Natural killer cell (primary cell): ENCODE results near the gene MDN1. TPM values are rescaled to one million over a fixed set of nuclear protein-coding genes. Genes with fewer than 3 reads are reported as not detected.

ENCODE experiments used
- ATAC-seq, 3 donors: fragments of 150-1000 bp in 2 of 3; fragments of 200-7000 bp in 1 of 3; cut with Tn5 transposase; 1 replicate in 1 of 3; 2 replicates in 2 of 3; pipeline ENCODE4 v1.10.0; 2021; ENCODE audit warnings: mild to moderate bottlenecking in 2 of 3, moderate library complexity in 2 of 3
- DNase-seq, 2 donors: peaks; one replicate each; pipeline versions ENCODE4 v3.0.0 to v3.0.0-alpha.2; 2013 to 2021; ENCODE audit warnings: mixed read lengths in 1 of 2
- H3K27ac ChIP-seq: one replicate; pipeline ENCODE4 v1.5.1; 2013; ENCODE audit warnings: mild to moderate bottlenecking, low read length
- H3K27me3 ChIP-seq: one replicate; pipeline ENCODE4 v1.6.1; 2013; ENCODE audit warnings: low read length; ENCODE audit not compliant: control insufficient read depth, insufficient read depth
- H3K36me3 ChIP-seq: one replicate; pipeline ENCODE4 v1.6.1; 2013; ENCODE audit warnings: low read length; ENCODE audit not compliant: control insufficient read depth, insufficient read depth
- H3K4me1 ChIP-seq: one replicate; pipeline ENCODE4 v1.6.1; 2013; ENCODE audit warnings: low read length; ENCODE audit not compliant: control insufficient read depth, insufficient read depth
- H3K4me3 ChIP-seq: one replicate; pipeline ENCODE4 v1.5.1; 2013; ENCODE audit warnings: low read length
- H3K9me3 ChIP-seq: one replicate; pipeline ENCODE4 v1.6.1; 2013; ENCODE audit warnings: low read length; ENCODE audit not compliant: control insufficient read depth, insufficient read depth
- H3K27ac Mint-ChIP-seq, 2 donors: one replicate each; pipeline ENCODE4 v1.8.0; 2022; ENCODE audit warnings: mild to moderate bottlenecking in 2 of 2, mixed read lengths in 2 of 2, moderate library complexity in 1 of 2
- H3K27me3 Mint-ChIP-seq, 2 donors: one replicate each; pipeline ENCODE4 v1.8.0; 2022; ENCODE audit warnings: low read depth in 2 of 2, mixed read lengths in 2 of 2
- H3K36me3 Mint-ChIP-seq: one replicate; pipeline ENCODE4 v1.8.0; 2022; ENCODE audit warnings: mixed read lengths
- H3K4me1 Mint-ChIP-seq, 2 donors: one replicate each; pipeline ENCODE4 v1.8.0; 2022; ENCODE audit warnings: mixed read lengths in 2 of 2
- H3K4me3 Mint-ChIP-seq: one replicate; pipeline ENCODE4 v1.8.0; 2022; ENCODE audit warnings: mild to moderate bottlenecking, moderate library complexity, mixed read lengths
- H3K9me3 Mint-ChIP-seq, 2 donors: one replicate each; pipeline ENCODE4 v1.8.0; 2022; ENCODE audit warnings: mixed read lengths in 2 of 2
- WGBS: methylation state at CpG from one replicate; pipeline ENCODE4 v1.1.7; 2013; ENCODE audit warnings: missing lambda C conversion rate; ENCODE audit not compliant: insufficient coverage; 5-methylcytosine and 5-hydroxymethylcytosine counted together
- intact Hi-C: fragments of 100-400 bp; cut with micrococcal nuclease; formaldehyde crosslinking; loops from one replicate; pipeline ENCODE4 v1.14.2; 2022
- total RNA-seq, 4 donors: library from RNA; stranded (reverse); fragments of 120-200 nt in 1 of 4; gene quantifications; one replicate each; pipeline versions ENCODE4 v1.2.3 to v1.2.4, GENCODE V29; 2013 to 2022
- TF ChIP-seq, protein P1 (sequence below): fragments of 200-600 bp; IDR thresholded peaks from one replicate; pipeline ENCODE4 v1.8.0; 2022; ENCODE audit warnings: antibody characterized with exemption

MDN1 gene
- total RNA-seq, 3 donors from 2014 or later (not counting 1 experiment from before 2014, with no cell fraction given) = 38.0 to 43.3 (median 41.4) TPM

DNA sequence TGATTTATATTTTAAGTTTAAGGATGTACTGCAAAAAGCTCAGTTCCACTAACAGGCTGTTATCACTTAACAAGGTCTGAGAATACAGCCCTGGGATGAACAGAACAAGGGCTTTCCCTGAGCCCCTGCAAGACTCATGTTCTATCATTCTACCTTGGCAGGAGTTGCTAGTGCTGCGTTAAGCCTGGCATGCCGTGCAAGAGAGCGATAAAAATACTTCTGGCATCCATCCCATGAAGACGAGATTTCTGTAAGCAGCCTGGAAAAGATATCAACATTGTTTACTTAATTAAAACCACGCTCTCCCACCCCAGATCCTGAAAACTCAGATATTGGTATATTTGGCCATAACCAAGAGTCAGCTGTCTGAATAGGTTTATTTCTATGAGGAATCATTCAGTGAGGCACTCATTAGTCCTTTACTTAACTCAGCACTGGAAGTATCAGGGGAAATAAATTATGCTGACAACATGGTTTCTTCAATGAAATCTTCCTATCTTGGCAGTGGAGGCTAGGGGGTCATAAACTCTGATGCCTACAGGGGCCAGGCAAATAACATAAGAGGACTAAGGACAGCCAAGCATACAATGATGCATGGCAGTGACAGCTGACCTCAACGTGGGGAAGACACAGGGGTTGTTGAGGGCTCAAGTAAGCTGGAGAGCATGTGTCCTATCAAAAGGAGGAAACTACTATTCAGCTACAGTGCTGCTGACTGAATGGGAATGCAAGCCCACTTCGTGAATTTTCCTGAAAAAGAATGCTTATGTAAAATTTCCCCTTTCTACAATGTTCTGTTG, 143.4 kb downstream of the MDN1 start:
- ATAC-seq (no peak), DNase-seq (no peak)
- Histone ChIP-seq H3K36me3 (peaks cover 85% of the 10 kb centered on the region), H3K27ac (no peak overlapping the region), H3K27me3 (no peaks in the 10 kb centered on the region), H3K9me3 (no peaks in the 10 kb centered on the region), H3K4me1 (no peaks in the 10 kb centered on the region), H3K4me3 (no peak overlapping the region)
- Mint-ChIP-seq H3K4me3 (no peak overlapping the region), H3K9me3 (no peaks in the 10 kb centered on the region), H3K36me3 (peaks cover 22% of the 10 kb centered on the region), H3K27me3 (no peaks in the 10 kb centered on the region), H3K4me1 (no peaks in the 10 kb centered on the region), H3K27ac (no peak overlapping the region)
- intact Hi-C loops = no loop called here
- 95% methylated on average over 7 of the region's 7 CpGs for whole genome bisulfite sequencing
- TF ChIP-seq, protein P1, sequence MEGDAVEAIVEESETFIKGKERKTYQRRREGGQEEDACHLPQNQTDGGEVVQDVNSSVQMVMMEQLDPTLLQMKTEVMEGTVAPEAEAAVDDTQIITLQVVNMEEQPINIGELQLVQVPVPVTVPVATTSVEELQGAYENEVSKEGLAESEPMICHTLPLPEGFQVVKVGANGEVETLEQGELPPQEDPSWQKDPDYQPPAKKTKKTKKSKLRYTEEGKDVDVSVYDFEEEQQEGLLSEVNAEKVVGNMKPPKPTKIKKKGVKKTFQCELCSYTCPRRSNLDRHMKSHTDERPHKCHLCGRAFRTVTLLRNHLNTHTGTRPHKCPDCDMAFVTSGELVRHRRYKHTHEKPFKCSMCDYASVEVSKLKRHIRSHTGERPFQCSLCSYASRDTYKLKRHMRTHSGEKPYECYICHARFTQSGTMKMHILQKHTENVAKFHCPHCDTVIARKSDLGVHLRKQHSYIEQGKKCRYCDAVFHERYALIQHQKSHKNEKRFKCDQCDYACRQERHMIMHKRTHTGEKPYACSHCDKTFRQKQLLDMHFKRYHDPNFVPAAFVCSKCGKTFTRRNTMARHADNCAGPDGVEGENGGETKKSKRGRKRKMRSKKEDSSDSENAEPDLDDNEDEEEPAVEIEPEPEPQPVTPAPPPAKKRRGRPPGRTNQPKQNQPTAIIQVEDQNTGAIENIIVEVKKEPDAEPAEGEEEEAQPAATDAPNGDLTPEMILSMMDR = no peak

DNA sequence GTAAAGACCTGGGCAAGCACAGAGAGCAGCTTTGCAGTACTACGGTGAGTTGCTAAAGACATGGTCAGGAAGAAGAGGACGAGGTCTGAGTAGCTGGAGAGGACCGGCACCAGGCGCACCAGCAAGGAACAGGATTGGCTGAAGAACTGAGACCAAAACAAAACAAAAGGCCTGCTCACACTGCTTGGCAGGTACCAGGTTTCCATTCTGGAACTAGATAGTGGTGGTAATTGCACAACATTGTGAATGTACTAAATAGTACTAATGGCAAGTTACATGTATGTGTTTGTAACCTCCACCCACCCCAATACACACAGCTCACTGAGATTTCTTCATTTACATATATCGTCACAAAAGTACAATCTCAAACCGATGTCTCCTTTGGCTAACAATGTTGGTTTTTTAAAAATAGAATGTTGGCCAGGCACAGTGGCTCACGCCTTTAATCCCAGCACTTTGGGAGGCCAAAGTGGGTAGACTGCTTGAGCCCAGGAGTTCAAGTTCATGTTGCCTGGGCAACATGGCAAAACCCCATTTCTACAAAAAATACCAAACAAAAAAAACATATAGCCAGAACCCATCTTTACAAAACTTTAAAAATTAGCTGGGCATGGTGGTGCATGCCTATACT, 148.5 kb downstream of the MDN1 start:
- no peaks in the 10 kb centered on the region for H3K27me3 Mint-ChIP-seq
- ATAC-seq (no peak), DNase-seq (no peak)
- Histone ChIP-seq H3K4me1 (no peaks in the 10 kb centered on the region), H3K27me3 (no peaks in the 10 kb centered on the region), H3K27ac (no peak overlapping the region), H3K36me3 (peaks cover 72% of the 10 kb centered on the region), H3K4me3 (no peak overlapping the region), H3K9me3 (no peaks in the 10 kb centered on the region)
- peaks cover 20% of the 10 kb centered on the region for H3K36me3 Mint-ChIP-seq
- H3K9me3 Mint-ChIP-seq = no peaks in the 10 kb centered on the region
- no peaks in the 10 kb centered on the region for H3K4me1 Mint-ChIP-seq
- no peak overlapping the region for H3K27ac Mint-ChIP-seq
- TF ChIP-seq, protein P1 = no peak
- no peak overlapping the region for H3K4me3 Mint-ChIP-seq
- 100% methylated on average over 7 of the region's 7 CpGs for WGBS
- intact Hi-C loops = no loop called here

DNA sequence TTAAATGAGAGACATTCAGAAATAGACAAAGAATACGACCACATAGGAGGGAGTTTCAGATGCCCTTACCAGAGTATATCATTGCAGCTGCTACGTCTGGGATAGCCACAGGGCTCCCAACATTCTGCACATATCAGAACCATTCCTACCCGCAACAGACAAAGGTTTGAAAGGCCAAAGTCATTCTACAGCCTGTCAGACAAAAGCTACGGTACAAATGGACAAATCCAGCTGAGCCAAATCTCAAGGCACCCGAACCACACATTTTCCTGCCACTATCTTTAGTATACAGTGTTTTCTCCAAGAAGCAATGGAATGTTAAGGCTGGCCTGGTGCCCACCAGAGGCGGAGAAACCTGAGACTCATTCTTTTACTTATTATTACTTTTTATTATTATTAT, 150.6 kb downstream of the MDN1 start:
- DNase-seq = no peak
- Histone ChIP-seq H3K36me3 (peaks cover 61% of the 10 kb centered on the region), H3K4me1 (no peaks in the 10 kb centered on the region), H3K9me3 (no peaks in the 10 kb centered on the region), H3K4me3 (no peak overlapping the region), H3K27ac (no peak overlapping the region), H3K27me3 (no peaks in the 10 kb centered on the region)
- peaks cover 17% of the 10 kb centered on the region for H3K36me3 Mint-ChIP-seq
- intact Hi-C loops = no loop called here
- no peak overlapping the region for H3K27ac Mint-ChIP-seq
- H3K27me3 Mint-ChIP-seq = no peaks in the 10 kb centered on the region
- no peak for ATAC-seq
- TF ChIP-seq, protein P1 = no peak
- no peak overlapping the region for H3K4me3 Mint-ChIP-seq
- no peaks in the 10 kb centered on the region for H3K9me3 Mint-ChIP-seq
- no peaks in the 10 kb centered on the region for H3K4me1 Mint-ChIP-seq
- 76% methylated on average over 5 of the region's 6 CpGs for WGBS
